Mucosa of rectum (tissue), 2 donors: ENCODE measurements around the gene BPIFB1.

ENCODE experiments used
- H3K27ac ChIP-seq, 2 donors: one replicate each; pipeline ENCODE4 v1.7.0; 2013; ENCODE audit warnings: inconsistent platforms in 2 of 2, low read depth in 2 of 2, low read length in 2 of 2
- H3K27me3 ChIP-seq, 2 donors: one replicate each; pipeline ENCODE4 v1.7.0; 2013; ENCODE audit warnings: low read length in 2 of 2; ENCODE audit not compliant: control insufficient read depth in 2 of 2, insufficient read depth in 2 of 2
- H3K36me3 ChIP-seq, 2 donors: one replicate each; pipeline ENCODE4 v1.7.0; 2013; ENCODE audit warnings: low read length in 2 of 2; ENCODE audit not compliant: control insufficient read depth in 2 of 2, insufficient read depth in 2 of 2
- H3K4me1 ChIP-seq, 2 donors: one replicate each; pipeline ENCODE4 v1.7.0; 2013; ENCODE audit warnings: low read length in 2 of 2, mild to moderate bottlenecking in 1 of 2; ENCODE audit not compliant: control insufficient read depth in 2 of 2, insufficient read depth in 2 of 2
- H3K4me3 ChIP-seq, 2 donors: one replicate each; pipeline ENCODE4 v1.7.0; 2013; ENCODE audit warnings: low read length in 2 of 2
- H3K9ac ChIP-seq, 2 donors: one replicate each; pipeline ENCODE4 v1.7.0; 2013; ENCODE audit warnings: low read length in 2 of 2, low read depth in 1 of 2, mild to moderate bottlenecking in 1 of 2
- H3K9me3 ChIP-seq, 2 donors: one replicate each; pipeline ENCODE4 v1.7.0; 2013; ENCODE audit warnings: low read length in 2 of 2; ENCODE audit not compliant: control insufficient read depth in 2 of 2
- donor health status: healthy.
- donor health status: Normal muscosa, but diverticular disease.

Gene BPIFB1

DNA sequence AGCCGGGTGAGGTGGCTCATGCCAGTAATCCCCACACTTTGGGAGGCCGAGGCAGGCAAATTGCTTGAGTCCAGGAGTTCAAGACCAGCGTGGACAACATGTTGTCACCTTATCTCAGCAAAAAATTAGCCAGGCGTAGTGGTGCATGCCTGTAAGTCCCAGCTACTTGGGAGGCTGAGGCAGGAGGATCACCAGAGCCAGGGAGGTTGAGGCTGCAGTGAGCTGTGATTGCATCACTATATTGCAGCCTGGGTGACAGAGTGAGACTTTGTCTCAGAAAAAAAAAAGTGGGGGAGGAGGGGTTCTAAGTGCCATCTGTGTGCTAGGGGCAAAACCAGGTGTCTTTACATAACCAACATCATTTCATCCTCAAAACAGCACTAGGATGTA, 70.0 kb downstream of the BPIFB1 start:
- H3K9ac ChIP-seq, result no peak overlapping the region
- no peak overlapping the region for H3K27ac ChIP-seq
- H3K36me3 ChIP-seq, result peaks cover 12 to 20% of the 10 kb centered on the region in 2 donors
- no peak overlapping the region for H3K4me3 ChIP-seq
- H3K4me1 ChIP-seq, result no peaks in the 10 kb centered on the region
- H3K27me3 ChIP-seq, result no peaks in the 10 kb centered on the region
- H3K9me3 ChIP-seq, result no peaks in the 10 kb centered on the region
